Measurements from ENCODE around the gene CFAP410. TPM values are rescaled to one million over a fixed set of nuclear protein-coding genes. Genes with fewer than 3 reads are reported as not detected.

The CFAP410 gene
- total RNA-seq, 2 donors from 2014 or later, result 33.1 to 35.7 TPM

- DNase-seq, result no peak
- Histone ChIP-seq H3K27me3 (ENCODE audit: control insufficient read depth, insufficient read depth, low read length, poor library complexity, severe bottlenecking) (no peaks in the 10 kb centered on the region), H3K4me1 (ENCODE audit: control insufficient read depth, insufficient read depth, low read length) (no peaks in the 10 kb centered on the region), H3K9me3 (ENCODE audit: control insufficient read depth, low read length) (no peaks in the 10 kb centered on the region), H3K9ac (ENCODE audit: extremely low read depth, low read length, poor library complexity, severe bottlenecking) (no peak overlapping the region), H3K36me3 (ENCODE audit: control insufficient read depth, insufficient read depth, low read length) (no peaks in the 10 kb centered on the region), H3K4me3 (ENCODE audit: low read length) (no peak overlapping the region), H3K27ac (ENCODE audit: low read depth, low read length) (no peak overlapping the region)
- H3K27me3 Mint-ChIP-seq (ENCODE audit: insufficient read depth), result peaks cover 2% of the 10 kb centered on the region
- 92 to 96% methylated on average over 12 to 14 of the region's 14 CpGs for WGBS, 2 experiments (ENCODE audit: insufficient coverage in 1 of 2, insufficient read length in 1 of 2)
- peaks cover 3% of the 10 kb centered on the region for H3K4me1 Mint-ChIP-seq
- H3K27ac Mint-ChIP-seq, result peak overlapping the region; percentile 30
- TF ChIP-seq, protein P1, sequence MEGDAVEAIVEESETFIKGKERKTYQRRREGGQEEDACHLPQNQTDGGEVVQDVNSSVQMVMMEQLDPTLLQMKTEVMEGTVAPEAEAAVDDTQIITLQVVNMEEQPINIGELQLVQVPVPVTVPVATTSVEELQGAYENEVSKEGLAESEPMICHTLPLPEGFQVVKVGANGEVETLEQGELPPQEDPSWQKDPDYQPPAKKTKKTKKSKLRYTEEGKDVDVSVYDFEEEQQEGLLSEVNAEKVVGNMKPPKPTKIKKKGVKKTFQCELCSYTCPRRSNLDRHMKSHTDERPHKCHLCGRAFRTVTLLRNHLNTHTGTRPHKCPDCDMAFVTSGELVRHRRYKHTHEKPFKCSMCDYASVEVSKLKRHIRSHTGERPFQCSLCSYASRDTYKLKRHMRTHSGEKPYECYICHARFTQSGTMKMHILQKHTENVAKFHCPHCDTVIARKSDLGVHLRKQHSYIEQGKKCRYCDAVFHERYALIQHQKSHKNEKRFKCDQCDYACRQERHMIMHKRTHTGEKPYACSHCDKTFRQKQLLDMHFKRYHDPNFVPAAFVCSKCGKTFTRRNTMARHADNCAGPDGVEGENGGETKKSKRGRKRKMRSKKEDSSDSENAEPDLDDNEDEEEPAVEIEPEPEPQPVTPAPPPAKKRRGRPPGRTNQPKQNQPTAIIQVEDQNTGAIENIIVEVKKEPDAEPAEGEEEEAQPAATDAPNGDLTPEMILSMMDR (conservative IDR thresholded peaks at IDR 0.05), result no peak
- no peak overlapping the region for H3K4me3 Mint-ChIP-seq
- no peaks in the 10 kb centered on the region for H3K36me3 Mint-ChIP-seq (ENCODE audit: low read depth)
- no peaks in the 10 kb centered on the region for H3K9me3 Mint-ChIP-seq
Measured at GRCh38 chr21:44295163-44295573, 44.0 kb downstream of the CFAP410 start.

DNA sequence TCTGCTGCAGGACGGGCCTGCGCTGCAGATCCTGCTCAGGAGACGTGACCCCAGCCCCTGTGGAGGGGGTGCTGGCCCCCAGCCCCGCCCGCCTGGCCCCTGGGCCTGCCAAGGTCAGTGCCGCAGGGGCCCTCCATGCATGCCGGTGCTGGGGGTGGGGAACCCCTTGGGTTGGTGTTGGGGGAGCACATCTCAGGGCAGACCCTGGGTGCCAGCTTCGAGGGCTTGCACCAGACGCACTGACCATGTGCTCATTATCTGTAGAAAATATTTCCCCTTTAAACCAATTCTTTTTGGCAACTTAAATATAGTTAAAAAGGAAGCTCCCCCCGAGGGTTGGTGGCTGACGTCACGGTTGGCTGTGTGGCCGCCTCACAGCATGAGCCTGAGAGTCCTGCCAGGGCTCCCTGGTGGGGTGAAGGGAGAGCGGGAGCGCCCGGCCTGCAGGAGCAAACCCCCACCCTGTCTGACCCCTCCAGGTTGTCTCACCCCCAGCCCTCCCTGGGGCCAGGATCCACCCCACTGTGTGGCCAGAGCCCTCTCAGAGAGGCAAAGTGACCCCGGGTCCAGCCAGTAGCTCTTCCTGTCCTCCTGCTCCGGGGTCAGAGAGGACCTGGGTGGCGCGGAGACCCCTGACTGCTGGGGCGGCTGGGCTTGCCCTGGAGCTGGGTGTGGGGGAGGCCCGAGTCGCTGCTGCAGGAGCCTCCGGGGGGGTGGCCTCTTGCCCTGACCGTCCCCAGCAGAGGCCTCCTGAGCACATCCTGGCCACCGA, 44.6 kb downstream of the CFAP410 start:
- TF ChIP-seq, protein P1 (conservative IDR thresholded peaks at IDR 0.05), result no peak
- H3K27me3 ChIP-seq (ENCODE audit: control insufficient read depth, insufficient read depth, low read length, poor library complexity, severe bottlenecking), result no peaks in the 10 kb centered on the region

GRCh38 chr21:44293551-44294231, 45.5 kb downstream of the CFAP410 start:
- Mint-ChIP-seq H3K4me1 (no peaks in the 10 kb centered on the region), H3K9me3 (no peaks in the 10 kb centered on the region)
- no peak for DNase-seq

More for the DNA sequence above, 44.6 kb downstream of the CFAP410 start:
- Mint-ChIP-seq H3K9me3 (no peaks in the 10 kb centered on the region), H3K4me3 (no peak overlapping the region), H3K36me3 (ENCODE audit: low read depth) (no peaks in the 10 kb centered on the region), H3K27me3 (ENCODE audit: insufficient read depth) (peaks cover 2% of the 10 kb centered on the region), H3K4me1 (peaks cover 3% of the 10 kb centered on the region), H3K27ac (no peak overlapping the region)
- no peak overlapping the region for H3K9ac ChIP-seq (ENCODE audit: extremely low read depth, low read length, poor library complexity, severe bottlenecking)
- no peak for DNase-seq
- no peaks in the 10 kb centered on the region for H3K9me3 ChIP-seq (ENCODE audit: control insufficient read depth, low read length)
- no peak overlapping the region for H3K4me3 ChIP-seq (ENCODE audit: low read length)
- H3K4me1 ChIP-seq (ENCODE audit: control insufficient read depth, insufficient read depth, low read length), result no peaks in the 10 kb centered on the region
- H3K36me3 ChIP-seq (ENCODE audit: control insufficient read depth, insufficient read depth, low read length), result no peaks in the 10 kb centered on the region
- no peak overlapping the region for H3K27ac ChIP-seq (ENCODE audit: low read depth, low read length)
- WGBS, 2 experiments (ENCODE audit: insufficient coverage in 1 of 2, insufficient read length in 1 of 2), result 93 to 94% methylated on average over 11 to 25 of the region's 26 CpGs

More at GRCh38 chr21:44293551-44294231, 45.5 kb downstream of the CFAP410 start:
- H3K27ac Mint-ChIP-seq, result no peak overlapping the region
- no peaks in the 10 kb centered on the region for H3K9me3 ChIP-seq (ENCODE audit: control insufficient read depth, low read length)
- TF ChIP-seq, protein P1 (conservative IDR thresholded peaks at IDR 0.05), result no peak
- H3K36me3 Mint-ChIP-seq (ENCODE audit: low read depth), result no peaks in the 10 kb centered on the region
- H3K27me3 Mint-ChIP-seq (ENCODE audit: insufficient read depth), result peaks cover 2% of the 10 kb centered on the region
- no peaks in the 10 kb centered on the region for H3K4me1 ChIP-seq (ENCODE audit: control insufficient read depth, insufficient read depth, low read length)
- 92% methylated on average over 24 to 33 of the region's 33 CpGs for WGBS, 2 experiments (ENCODE audit: insufficient coverage in 1 of 2, insufficient read length in 1 of 2)
- no peaks in the 10 kb centered on the region for H3K27me3 ChIP-seq (ENCODE audit: control insufficient read depth, insufficient read depth, low read length, poor library complexity, severe bottlenecking)
- H3K9ac ChIP-seq (ENCODE audit: extremely low read depth, low read length, poor library complexity, severe bottlenecking), result no peak overlapping the region
- no peak overlapping the region for H3K27ac ChIP-seq (ENCODE audit: low read depth, low read length)
- no peak overlapping the region for H3K4me3 Mint-ChIP-seq
- no peaks in the 10 kb centered on the region for H3K36me3 ChIP-seq (ENCODE audit: control insufficient read depth, insufficient read depth, low read length)
- H3K4me3 ChIP-seq (ENCODE audit: low read length), result no peak overlapping the region
